GM12878 (cell line): ENCODE results near the gene PPP2R1B. TPM values are rescaled to one million over a fixed set of nuclear protein-coding genes. Genes with fewer than 3 reads are reported as not detected.

Experiments
- ATAC-seq: fragments of 200-7000 bp; cut with Tn5 transposase; 3 replicates; pipeline ENCODE4 v1.9.1; 2020; ENCODE audit warnings: mild to moderate bottlenecking, moderate library complexity
- BruUV-seq: library from RNA; stranded (reverse); fragments of 400-500 nt; replicated peaks from 2 replicates; lab custom pipeline; 2021; lab: Mats Ljungman, UMichigan
- CTCF ChIA-PET: fragments of 300-600 bp; sonication (Branson Sonifier 250); formaldehyde crosslinking; extraction: SDS; loops from one replicate; lab custom pipeline; 2021; ENCODE audit warnings: inconsistent platforms; lab: Yijun Ruan, JAX
- POLR2A ChIA-PET: fragments of 350-600 bp; formaldehyde crosslinking; extraction: SDS; loops from one replicate; lab custom pipeline; 2021; ENCODE audit warnings: inconsistent platforms; lab: Charles Lee
- RAD21 ChIA-PET: fragments of 300-600 bp; sonication (Branson Sonifier 250); formaldehyde crosslinking; loops from one replicate; lab custom pipeline; 2023; ENCODE audit warnings: antibody characterized with exemption; ENCODE audit not compliant: unreplicated experiment; lab: Charles Lee
- SMC1A ChIA-PET: fragments of 300-600 bp; sonication (Branson Sonifier 250); formaldehyde crosslinking; loops from one replicate; lab custom pipeline; 2023; ENCODE audit not compliant: unreplicated experiment, uncharacterized antibody; lab: Charles Lee
- DNase-seq: peaks from one replicate; pipeline ENCODE4 v3.0.0-alpha.2; 2011; ENCODE audit warnings: low read depth, low spot score
- FAIRE-seq: peaks from 3 replicates; lab custom pipeline; 2011; peaks lifted over from hg19 to GRCh38; lab: Jason Lieb, UNC
- H2AFZ ChIP-seq: 2 replicates; pipeline ENCODE4 v1.6.0; 2011; ENCODE audit warnings: low read depth, low read length, control low read depth; ENCODE audit not compliant: control insufficient read depth
- H3K27ac ChIP-seq: 2 replicates; pipeline ENCODE4 v1.5.1; 2011; ENCODE audit warnings: control low read depth; ENCODE audit not compliant: control insufficient read depth, insufficient read depth
- H3K27me3 ChIP-seq, 2 experiments: replicated peaks in 1 of 2; 2 replicates each; pipeline versions ENCODE4 v1.6.0 to v1.6.1; 2011; ENCODE audit warnings: low read length in 1 of 2; ENCODE audit not compliant: control insufficient read depth in 2 of 2, insufficient read depth in 2 of 2
- H3K36me3 ChIP-seq, 2 experiments: 2 replicates each; pipeline ENCODE4 v1.5.1; 2011; ENCODE audit warnings: low read length in 1 of 2; ENCODE audit not compliant: control insufficient read depth in 2 of 2, insufficient read depth in 2 of 2
- H3K4me1 ChIP-seq: 2 replicates; pipeline ENCODE4 v1.6.1; 2011; ENCODE audit warnings: mild to moderate bottlenecking, low read length, moderate library complexity, mixed read lengths; ENCODE audit not compliant: control insufficient read depth, insufficient read depth
- H3K4me2 ChIP-seq: 2 replicates; pipeline ENCODE4 v1.6.0; 2011; ENCODE audit warnings: control low read depth; ENCODE audit not compliant: control insufficient read depth, insufficient read depth
- H3K4me3 ChIP-seq: fragments of 200-600 bp; sonication (generic); 2 replicates; pipeline ENCODE4 v1.5.1; 2016
- H3K79me2 ChIP-seq: 2 replicates; pipeline ENCODE4 v1.6.0; 2011; ENCODE audit warnings: low read length; ENCODE audit not compliant: control insufficient read depth, insufficient read depth
- H3K9ac ChIP-seq: 2 replicates; pipeline ENCODE4 v1.8.0; 2011; ENCODE audit warnings: low read length, control low read depth, mixed read lengths; ENCODE audit not compliant: control insufficient read depth, insufficient read depth
- H3K9me3 ChIP-seq: replicated peaks from 3 replicates; pipeline ENCODE4 v1.5.1; 2011; ENCODE audit warnings: mild to moderate bottlenecking, low read length; ENCODE audit not compliant: control insufficient read depth, insufficient read depth
- H4K20me1 ChIP-seq: 2 replicates; pipeline ENCODE4 v1.6.0; 2011; ENCODE audit not compliant: control insufficient read depth, insufficient read depth
- IRF4 ChIP-seq: IDR thresholded peaks from 2 replicates; pipeline ENCODE4 v1.6.1; 2011; ENCODE audit warnings: low read depth, low read length
- SPI1 ChIP-seq: IDR thresholded peaks from 2 replicates; pipeline ENCODE4 v1.6.1; 2011; ENCODE audit warnings: low read depth, mild to moderate bottlenecking, low read length, moderate library complexity, borderline replicate concordance; ENCODE audit not compliant: insufficient read depth
- WGBS: methylation state at CpG from one replicate; pipeline ENCODE4 v1.1.6; 2016; ENCODE audit warnings: low lambda C conversion rate; ENCODE audit not compliant: insufficient replicate concordance, insufficient coverage; ENCODE audit errors: missing lambda C conversion rate; 5-methylcytosine and 5-hydroxymethylcytosine counted together
- in situ Hi-C: fragments of 300-500 bp; cut with MboI; formaldehyde crosslinking; loops from 9 replicates; pipeline ENCODE4 v1.14.3; 2018; ENCODE audit warnings: mixed read lengths
- intact Hi-C: fragments of 100-400 bp; cut with micrococcal nuclease; formaldehyde crosslinking; loops from one replicate; pipeline ENCODE4 v1.14.2; 2022; ENCODE audit not compliant: unreplicated experiment
- polyA plus RNA-seq, 11 experiments: library from polyadenylated mRNA; depleted of rRNA in 4 of 11; unstranded in 6 of 11; stranded (reverse) in 5 of 11; fragments of >200 nt; fragmentation: Nextera tagmentation in 4 of 11; fragmentation: Illumina TruSeq in 1 of 11; extraction: Ambion mirVana in 4 of 11; extraction: Trizol in 1 of 11; gene quantifications; 1 replicate in 1 of 11; 2 replicates in 10 of 11; pipeline versions ENCODE4 v1.2.1 to v1.2.3, GENCODE V29; 2011 to 2016; ENCODE audit warnings: inconsistent platforms in 2 of 11, missing spikeins in 2 of 11, low read depth in 1 of 11
- total RNA-seq, 4 experiments: library from RNA; depleted of rRNA in 3 of 4; stranded (reverse); fragments of >200 nt in 3 of 4; fragmentation: Illumina TruSeq in 1 of 4; extraction: Trizol in 1 of 4; gene quantifications; 2 replicates each; pipeline versions ENCODE4 v1.2.1 to v1.2.3, GENCODE V29; 2013 to 2021
- TF ChIP-seq, protein P1 (sequence below): IDR thresholded peaks from 2 replicates; pipeline ENCODE4 v1.6.1; 2012; ENCODE audit warnings: low read depth, low read length, improper control_type of control experiment
- TF ChIP-seq, protein P2 (sequence below): fragments of 450-650 bp; IDR thresholded peaks from 2 replicates; pipeline ENCODE4 v1.6.1; 2016; ENCODE audit warnings: mild to moderate bottlenecking

Gene PPP2R1B
- total and polyA plus RNA-seq, 10 of the 15 experiments (the other 5 are each of a cell fraction or from before 2014, with no cell fraction given) = 26.6 to 68.2 (median 35.7) TPM

DNA sequence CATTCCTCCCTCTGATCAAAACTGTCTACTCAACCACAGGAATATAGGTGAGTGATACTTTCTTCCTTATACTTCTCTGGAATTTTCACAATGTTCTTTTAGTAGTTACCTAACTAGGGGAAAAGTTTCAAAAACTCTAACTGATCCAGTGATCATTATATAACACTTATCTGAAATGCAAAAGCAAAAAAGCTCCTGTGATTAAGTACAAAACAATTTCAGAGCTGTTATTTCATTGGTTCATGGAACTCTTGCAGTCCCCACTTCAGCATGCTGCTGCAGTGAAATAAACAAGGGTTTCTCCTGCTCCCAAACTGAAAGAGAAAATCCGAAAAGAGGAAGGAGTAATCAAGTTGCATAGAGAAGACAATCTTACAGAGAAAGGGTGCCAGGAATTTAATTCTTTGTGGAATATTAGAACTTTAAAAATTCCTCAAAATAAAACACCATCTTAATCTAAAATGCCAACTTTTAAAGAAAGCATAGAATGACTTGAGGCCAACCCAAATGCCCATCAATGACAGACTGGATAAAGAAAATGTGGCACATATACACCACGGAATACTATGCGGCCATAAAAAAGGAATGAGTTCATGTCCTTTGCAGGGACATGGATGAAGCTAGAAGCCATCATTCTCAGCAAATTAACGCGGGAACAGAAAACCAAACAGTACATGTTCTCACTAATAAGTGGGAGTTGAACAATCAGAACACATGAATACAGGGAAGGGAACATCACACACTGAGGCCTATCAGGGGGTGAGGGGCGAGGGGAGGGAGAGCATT lies 20.3 kb downstream of the PPP2R1B start (continued):
- TF ChIP-seq IRF4 (no peak), SPI1 (no peak)

DNA sequence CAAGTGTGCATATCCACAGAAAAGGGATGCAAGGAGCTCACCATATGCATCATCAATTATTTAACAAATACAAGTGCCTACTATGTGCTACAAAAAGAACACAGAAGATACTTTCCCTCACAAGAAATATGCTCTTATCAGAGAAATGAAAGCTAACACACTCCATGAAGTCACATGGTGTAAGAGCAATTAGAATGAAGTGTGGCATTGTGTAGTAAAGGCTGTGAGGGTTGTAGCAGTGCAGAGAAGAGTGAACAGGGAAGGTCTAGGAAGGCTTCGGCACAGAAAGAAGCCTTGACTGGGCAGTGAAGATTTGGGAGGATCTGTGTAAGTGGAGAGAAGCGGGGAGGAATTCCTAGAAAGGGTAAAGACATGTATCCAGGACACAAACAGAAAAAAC lies 22.5 kb downstream of the PPP2R1B start:
- ChIA-PET POLR2A (interaction anchor here (1.2 kb wide), 1 partner anchor 46 kb away, joined by 4 read pairs; no protein-coding TSS in a partner anchor), CTCF (interaction anchor here (0.8 to 1.4 kb wide), 2 partner anchors 9 to 98 kb away, joined by 3 to 4 read pairs; no protein-coding TSS in a partner anchor)
- H3K36me3 ChIP-seq = peaks cover 11 to 39% of the 10 kb centered on the region in 2 experiments; a peak in 3 of 4 replicates
- H4K20me1 ChIP-seq = no peaks in the 10 kb centered on the region
- no peak for DNase-seq
- no peaks in the 10 kb centered on the region for H3K9me3 ChIP-seq
- WGBS = 97% methylated on average over 2 of the region's 2 CpGs
- intact Hi-C loops = no loop called here
- H3K79me2 ChIP-seq = no peaks in the 10 kb centered on the region
- ATAC-seq = no peak
- no peak overlapping the region for H3K9ac ChIP-seq
- TF ChIP-seq, protein P1, sequence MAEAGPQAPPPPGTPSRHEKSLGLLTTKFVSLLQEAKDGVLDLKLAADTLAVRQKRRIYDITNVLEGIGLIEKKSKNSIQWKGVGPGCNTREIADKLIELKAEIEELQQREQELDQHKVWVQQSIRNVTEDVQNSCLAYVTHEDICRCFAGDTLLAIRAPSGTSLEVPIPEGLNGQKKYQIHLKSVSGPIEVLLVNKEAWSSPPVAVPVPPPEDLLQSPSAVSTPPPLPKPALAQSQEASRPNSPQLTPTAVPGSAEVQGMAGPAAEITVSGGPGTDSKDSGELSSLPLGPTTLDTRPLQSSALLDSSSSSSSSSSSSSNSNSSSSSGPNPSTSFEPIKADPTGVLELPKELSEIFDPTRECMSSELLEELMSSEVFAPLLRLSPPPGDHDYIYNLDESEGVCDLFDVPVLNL = no peak
- TF ChIP-seq, protein P2, sequence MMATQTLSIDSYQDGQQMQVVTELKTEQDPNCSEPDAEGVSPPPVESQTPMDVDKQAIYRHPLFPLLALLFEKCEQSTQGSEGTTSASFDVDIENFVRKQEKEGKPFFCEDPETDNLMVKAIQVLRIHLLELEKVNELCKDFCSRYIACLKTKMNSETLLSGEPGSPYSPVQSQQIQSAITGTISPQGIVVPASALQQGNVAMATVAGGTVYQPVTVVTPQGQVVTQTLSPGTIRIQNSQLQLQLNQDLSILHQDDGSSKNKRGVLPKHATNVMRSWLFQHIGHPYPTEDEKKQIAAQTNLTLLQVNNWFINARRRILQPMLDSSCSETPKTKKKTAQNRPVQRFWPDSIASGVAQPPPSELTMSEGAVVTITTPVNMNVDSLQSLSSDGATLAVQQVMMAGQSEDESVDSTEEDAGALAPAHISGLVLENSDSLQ = no peak
- TF ChIP-seq, all 136 proteins: peak for 0
- ChIA-PET SMC1A (interaction anchor here (0.8 to 2.0 kb wide), 9 partner anchors 15 to 139 kb away, joined by 3 to 11 read pairs (median 4); no protein-coding TSS in a partner anchor), RAD21 (no interaction called here)
- H3K4me3 ChIP-seq = no peak overlapping the region
- H3K27me3 ChIP-seq = no peaks in the 10 kb centered on the region
- H3K4me1 ChIP-seq = peaks cover 5% of the 10 kb centered on the region; the same call in 1 of the 2 replicates
- FAIRE-seq = no peak
- no peak overlapping the region for H3K27ac ChIP-seq
- in situ Hi-C loops = no loop called here
- no peak overlapping the region for H2AFZ ChIP-seq
- H3K4me2 ChIP-seq = no peak overlapping the region
- no TSS peak for BruUV-seq
